HEK293T (cell line): Measurements from ENCODE around the gene ZNF605.
A peak's percentile ranks its signal among the peaks of the same experiment; 100 is the strongest.

Experiments
- ARNT ChIP-seq: fragments of 450-650 bp; IDR thresholded peaks from 2 replicates; pipeline ENCODE4 v1.6.1; 2017; ENCODE audit warnings: mild to moderate bottlenecking
- BHLHE40 ChIP-seq: fragments of 450-650 bp; IDR thresholded peaks from 2 replicates; pipeline ENCODE4 v1.6.1; 2016; ENCODE audit warnings: mild to moderate bottlenecking, moderate library complexity, borderline replicate concordance
- ELF4 ChIP-seq: fragments of 450-650 bp; IDR thresholded peaks from 2 replicates; pipeline ENCODE4 v1.6.1; 2017; ENCODE audit warnings: antibody characterized with exemption
- FOXA1 ChIP-seq: fragments of 450-650 bp; IDR thresholded peaks from 2 replicates; pipeline ENCODE4 v1.6.1; 2016; ENCODE audit warnings: mild to moderate bottlenecking
- FOXK2 ChIP-seq: fragments of 450-650 bp; IDR thresholded peaks from 2 replicates; pipeline ENCODE4 v1.6.1; 2016; ENCODE audit warnings: mild to moderate bottlenecking
- FOXM1 ChIP-seq: fragments of 450-650 bp; IDR thresholded peaks from 2 replicates; pipeline ENCODE4 v1.6.1; 2017; ENCODE audit warnings: mild to moderate bottlenecking, borderline replicate concordance
- HDGF ChIP-seq: fragments of 450-650 bp; IDR thresholded peaks from 2 replicates; pipeline ENCODE4 v1.6.1; 2017; ENCODE audit warnings: antibody characterized with exemption, borderline replicate concordance
- LEF1 ChIP-seq: fragments of 450-650 bp; IDR thresholded peaks from 2 replicates; pipeline ENCODE4 v1.6.1; 2017; ENCODE audit warnings: mild to moderate bottlenecking, borderline replicate concordance
- NFRKB ChIP-seq: fragments of 450-650 bp; IDR thresholded peaks from 2 replicates; pipeline ENCODE4 v1.6.1; 2016; ENCODE audit warnings: mild to moderate bottlenecking, moderate library complexity
- SP1 ChIP-seq: fragments of 450-650 bp; IDR thresholded peaks from 2 replicates; pipeline ENCODE4 v1.6.1; 2017
- SUZ12 ChIP-seq: fragments of 450-650 bp; IDR thresholded peaks from 2 replicates; pipeline ENCODE4 v1.6.1; 2016; ENCODE audit warnings: mild to moderate bottlenecking
- TARDBP ChIP-seq: fragments of 450-650 bp; IDR thresholded peaks from 2 replicates; pipeline ENCODE4 v1.6.1; 2016
- ZNF384 ChIP-seq: fragments of 450-650 bp; IDR thresholded peaks from 2 replicates; pipeline ENCODE4 v1.6.1; 2016
- TF ChIP-seq, protein P1 (sequence below): fragments of 450-650 bp; IDR thresholded peaks from 2 replicates; pipeline ENCODE4 v1.6.1; 2016

DNA sequence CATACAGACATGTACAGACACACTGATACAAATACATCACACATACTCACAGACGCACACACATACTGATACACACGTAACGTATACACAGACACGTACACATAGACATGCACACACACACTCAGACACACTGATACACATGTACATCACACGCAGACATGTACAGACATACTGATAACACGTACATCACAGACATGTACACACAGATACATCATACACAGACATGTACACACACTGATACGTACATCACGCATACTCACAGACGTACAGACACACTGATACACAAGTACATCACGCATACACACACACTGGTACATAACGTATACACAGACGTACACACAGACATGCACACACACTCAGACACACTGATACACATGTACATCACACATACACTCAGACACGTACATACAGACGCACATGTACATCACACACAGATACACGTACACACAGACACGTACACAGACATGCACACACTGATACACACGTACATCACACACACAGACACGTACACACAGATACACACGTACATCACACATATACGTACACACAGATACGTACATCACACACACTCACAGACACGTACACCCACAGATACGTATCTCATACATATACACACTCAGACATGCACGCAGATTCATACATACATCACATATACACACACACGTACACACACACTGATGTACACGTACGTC lies 5.1 kb downstream of the ZNF605 start:
- TF ChIP-seq FOXK2 (no peak), FOXM1 (no peak), ARNT (no peak), LEF1 (no peak), HDGF (no peak), SUZ12 (no peak), ELF4 (no peak), TARDBP (0 out of 2 replicates have a peak, but pooled peaks have one; percentile 9), BHLHE40 (no peak), NFRKB (no peak), FOXA1 (no peak), SP1 (no peak), ZNF384 (no peak)
- TF ChIP-seq, protein P1, sequence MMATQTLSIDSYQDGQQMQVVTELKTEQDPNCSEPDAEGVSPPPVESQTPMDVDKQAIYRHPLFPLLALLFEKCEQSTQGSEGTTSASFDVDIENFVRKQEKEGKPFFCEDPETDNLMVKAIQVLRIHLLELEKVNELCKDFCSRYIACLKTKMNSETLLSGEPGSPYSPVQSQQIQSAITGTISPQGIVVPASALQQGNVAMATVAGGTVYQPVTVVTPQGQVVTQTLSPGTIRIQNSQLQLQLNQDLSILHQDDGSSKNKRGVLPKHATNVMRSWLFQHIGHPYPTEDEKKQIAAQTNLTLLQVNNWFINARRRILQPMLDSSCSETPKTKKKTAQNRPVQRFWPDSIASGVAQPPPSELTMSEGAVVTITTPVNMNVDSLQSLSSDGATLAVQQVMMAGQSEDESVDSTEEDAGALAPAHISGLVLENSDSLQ: no peak
